ENCODE results near the gene IFT57. TPM values are rescaled to one million over a fixed set of nuclear protein-coding genes. Genes with fewer than 3 reads are reported as not detected.

The IFT57 gene
- total and polyA plus RNA-seq, 9 of the 15 experiments (the other 6 are each of a cell fraction or from before 2014, with no cell fraction given) = 1.5 to 20.1 (median 9.9) TPM

DNA sequence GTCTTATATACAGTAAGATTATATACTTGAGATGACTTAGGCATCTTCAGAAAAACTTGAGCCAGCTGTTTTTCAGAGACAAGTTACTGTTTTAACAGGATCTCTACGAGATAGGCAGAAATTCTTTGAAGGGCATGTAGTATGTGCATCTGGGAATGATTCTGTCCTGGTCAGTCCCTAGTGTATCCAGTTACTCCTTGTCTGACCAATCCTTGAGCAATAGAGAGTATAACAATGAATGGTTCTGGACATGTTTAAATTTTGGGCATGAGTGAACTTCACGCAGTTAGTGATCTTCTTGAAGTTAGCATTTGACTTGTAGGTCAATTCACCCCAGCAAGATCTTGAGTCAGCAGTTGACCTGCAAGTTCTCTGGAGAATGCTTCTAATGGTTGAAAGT is 49.4 kb upstream of the IFT57 start:
- H3K9me1 ChIP-seq (ENCODE audit: control insufficient read depth, insufficient read depth, low read length) = no peaks in the 10 kb centered on the region
- DNase-seq (ENCODE audit: extremely low read depth in 1 of 4, low spot score in 3 of 4) (no peak), FAIRE-seq (no peak), ATAC-seq (no peak)
- in situ Hi-C loops (cut with MboI) (no loop called here), intact Hi-C loops (cut with micrococcal nuclease) (no loop called here)
- no peaks in the 10 kb centered on the region for H3K27me3 ChIP-seq (ENCODE audit: control insufficient read depth in 2 of 2, insufficient read depth in 2 of 2, low read length in 2 of 2)
- no peaks in the 10 kb centered on the region for H3K36me3 ChIP-seq (ENCODE audit: control insufficient read depth, insufficient read depth, low read length)
- H3K27ac ChIP-seq (ENCODE audit: extremely low read depth, low read depth, low read length) = no peak overlapping the region
- TF ChIP-seq, protein P1, sequence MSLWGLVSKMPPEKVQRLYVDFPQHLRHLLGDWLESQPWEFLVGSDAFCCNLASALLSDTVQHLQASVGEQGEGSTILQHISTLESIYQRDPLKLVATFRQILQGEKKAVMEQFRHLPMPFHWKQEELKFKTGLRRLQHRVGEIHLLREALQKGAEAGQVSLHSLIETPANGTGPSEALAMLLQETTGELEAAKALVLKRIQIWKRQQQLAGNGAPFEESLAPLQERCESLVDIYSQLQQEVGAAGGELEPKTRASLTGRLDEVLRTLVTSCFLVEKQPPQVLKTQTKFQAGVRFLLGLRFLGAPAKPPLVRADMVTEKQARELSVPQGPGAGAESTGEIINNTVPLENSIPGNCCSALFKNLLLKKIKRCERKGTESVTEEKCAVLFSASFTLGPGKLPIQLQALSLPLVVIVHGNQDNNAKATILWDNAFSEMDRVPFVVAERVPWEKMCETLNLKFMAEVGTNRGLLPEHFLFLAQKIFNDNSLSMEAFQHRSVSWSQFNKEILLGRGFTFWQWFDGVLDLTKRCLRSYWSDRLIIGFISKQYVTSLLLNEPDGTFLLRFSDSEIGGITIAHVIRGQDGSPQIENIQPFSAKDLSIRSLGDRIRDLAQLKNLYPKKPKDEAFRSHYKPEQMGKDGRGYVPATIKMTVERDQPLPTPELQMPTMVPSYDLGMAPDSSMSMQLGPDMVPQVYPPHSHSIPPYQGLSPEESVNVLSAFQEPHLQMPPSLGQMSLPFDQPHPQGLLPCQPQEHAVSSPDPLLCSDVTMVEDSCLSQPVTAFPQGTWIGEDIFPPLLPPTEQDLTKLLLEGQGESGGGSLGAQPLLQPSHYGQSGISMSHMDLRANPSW (CRISPR knock-in tag; IDR thresholded peaks at IDR 0.05) = no peak
- TF ChIP-seq BCOR (IDR thresholded peaks at IDR 0.05) (no peak), MIER1 (IDR thresholded peaks at IDR 0.05; ENCODE audit: low read depth) (no peak), SLC30A9 (CRISPR knock-in tag; IDR thresholded peaks at IDR 0.05) (no peak), SRF (CRISPR knock-in tag; IDR thresholded peaks at IDR 0.05) (no peak), HSF4 (CRISPR knock-in tag; IDR thresholded peaks at IDR 0.05; ENCODE audit: borderline replicate concordance) (no peak), SAFB (IDR thresholded peaks at IDR 0.05; ENCODE audit: borderline replicate concordance, low read depth, low read length) (no peak), NCOA1 (IDR thresholded peaks at IDR 0.05; ENCODE audit: low read depth) (no peak), TAF9B (IDR thresholded peaks at IDR 0.05; ENCODE audit: partially characterized antibody) (no peak), SRSF9 (IDR thresholded peaks at IDR 0.05; ENCODE audit: borderline replicate concordance, low read depth, low read length) (no peak), HNRNPL (IDR thresholded peaks at IDR 0.05; ENCODE audit: low read depth, low read length) (no peak)
- TF ChIP-seq, protein P2, sequence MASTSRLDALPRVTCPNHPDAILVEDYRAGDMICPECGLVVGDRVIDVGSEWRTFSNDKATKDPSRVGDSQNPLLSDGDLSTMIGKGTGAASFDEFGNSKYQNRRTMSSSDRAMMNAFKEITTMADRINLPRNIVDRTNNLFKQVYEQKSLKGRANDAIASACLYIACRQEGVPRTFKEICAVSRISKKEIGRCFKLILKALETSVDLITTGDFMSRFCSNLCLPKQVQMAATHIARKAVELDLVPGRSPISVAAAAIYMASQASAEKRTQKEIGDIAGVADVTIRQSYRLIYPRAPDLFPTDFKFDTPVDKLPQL (IDR thresholded peaks at IDR 0.05; ENCODE audit: extremely low read depth, insufficient read length) = no peak
- TF ChIP-seq, protein P3, sequence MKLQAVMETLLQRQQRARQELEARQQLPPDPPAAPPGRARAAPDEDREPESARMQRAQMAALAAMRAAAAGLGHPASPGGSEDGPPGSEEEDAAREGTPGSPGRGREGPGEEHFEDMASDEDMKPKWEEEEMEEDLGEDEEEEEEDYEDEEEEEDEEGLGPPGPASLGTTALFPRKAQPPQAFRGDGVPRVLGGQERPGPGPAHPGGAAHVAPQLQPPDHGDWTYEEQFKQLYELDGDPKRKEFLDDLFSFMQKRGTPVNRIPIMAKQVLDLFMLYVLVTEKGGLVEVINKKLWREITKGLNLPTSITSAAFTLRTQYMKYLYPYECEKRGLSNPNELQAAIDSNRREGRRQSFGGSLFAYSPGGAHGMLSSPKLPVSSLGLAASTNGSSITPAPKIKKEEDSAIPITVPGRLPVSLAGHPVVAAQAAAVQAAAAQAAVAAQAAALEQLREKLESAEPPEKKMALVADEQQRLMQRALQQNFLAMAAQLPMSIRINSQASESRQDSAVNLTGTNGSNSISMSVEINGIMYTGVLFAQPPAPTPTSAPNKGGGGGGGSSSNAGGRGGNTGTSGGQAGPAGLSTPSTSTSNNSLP (IDR thresholded peaks at IDR 0.05; ENCODE audit: borderline replicate concordance, low read depth, low read length) = no peak
- TF ChIP-seq, protein P4, sequence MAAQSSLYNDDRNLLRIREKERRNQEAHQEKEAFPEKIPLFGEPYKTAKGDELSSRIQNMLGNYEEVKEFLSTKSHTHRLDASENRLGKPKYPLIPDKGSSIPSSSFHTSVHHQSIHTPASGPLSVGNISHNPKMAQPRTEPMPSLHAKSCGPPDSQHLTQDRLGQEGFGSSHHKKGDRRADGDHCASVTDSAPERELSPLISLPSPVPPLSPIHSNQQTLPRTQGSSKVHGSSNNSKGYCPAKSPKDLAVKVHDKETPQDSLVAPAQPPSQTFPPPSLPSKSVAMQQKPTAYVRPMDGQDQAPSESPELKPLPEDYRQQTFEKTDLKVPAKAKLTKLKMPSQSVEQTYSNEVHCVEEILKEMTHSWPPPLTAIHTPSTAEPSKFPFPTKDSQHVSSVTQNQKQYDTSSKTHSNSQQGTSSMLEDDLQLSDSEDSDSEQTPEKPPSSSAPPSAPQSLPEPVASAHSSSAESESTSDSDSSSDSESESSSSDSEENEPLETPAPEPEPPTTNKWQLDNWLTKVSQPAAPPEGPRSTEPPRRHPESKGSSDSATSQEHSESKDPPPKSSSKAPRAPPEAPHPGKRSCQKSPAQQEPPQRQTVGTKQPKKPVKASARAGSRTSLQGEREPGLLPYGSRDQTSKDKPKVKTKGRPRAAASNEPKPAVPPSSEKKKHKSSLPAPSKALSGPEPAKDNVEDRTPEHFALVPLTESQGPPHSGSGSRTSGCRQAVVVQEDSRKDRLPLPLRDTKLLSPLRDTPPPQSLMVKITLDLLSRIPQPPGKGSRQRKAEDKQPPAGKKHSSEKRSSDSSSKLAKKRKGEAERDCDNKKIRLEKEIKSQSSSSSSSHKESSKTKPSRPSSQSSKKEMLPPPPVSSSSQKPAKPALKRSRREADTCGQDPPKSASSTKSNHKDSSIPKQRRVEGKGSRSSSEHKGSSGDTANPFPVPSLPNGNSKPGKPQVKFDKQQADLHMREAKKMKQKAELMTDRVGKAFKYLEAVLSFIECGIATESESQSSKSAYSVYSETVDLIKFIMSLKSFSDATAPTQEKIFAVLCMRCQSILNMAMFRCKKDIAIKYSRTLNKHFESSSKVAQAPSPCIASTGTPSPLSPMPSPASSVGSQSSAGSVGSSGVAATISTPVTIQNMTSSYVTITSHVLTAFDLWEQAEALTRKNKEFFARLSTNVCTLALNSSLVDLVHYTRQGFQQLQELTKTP (IDR thresholded peaks at IDR 0.05; ENCODE audit: low read depth in 1 of 2, partially characterized antibody in 2 of 2) = no peak
- no peak overlapping the region for H3K4me3 ChIP-seq
- no peaks in the 10 kb centered on the region for H4K20me1 ChIP-seq (replicated peaks; ENCODE audit: control insufficient read depth, insufficient read depth, low read length)
- H3K4me1 ChIP-seq (replicated peaks in 1 of 2; ENCODE audit: control insufficient read depth in 2 of 2, insufficient read depth in 2 of 2, low read length in 2 of 2) = no peaks in the 10 kb centered on the region
- H3K9ac ChIP-seq (ENCODE audit: insufficient read depth in 1 of 2, low read depth in 2 of 2, low read length in 2 of 2) = no peak overlapping the region
- no TSS peak for BruUV-seq (replicated peaks)
- no peaks in the 10 kb centered on the region for H3K79me2 ChIP-seq (ENCODE audit: control insufficient read depth, insufficient read depth, low read length)
- no peak overlapping the region for H3K4me2 ChIP-seq (ENCODE audit: insufficient read depth, low read length)
- no peaks in the 10 kb centered on the region for H3K9me3 ChIP-seq (replicated peaks; ENCODE audit: control insufficient read depth, insufficient read depth, low read depth, low read length)
- H2AFZ ChIP-seq (ENCODE audit: low read depth, low read length) = no peak overlapping the region
- ChIA-PET CTCF (ENCODE audit: low intra/inter-chr PET ratio) (no interaction called here), POLR2A (no interaction called here)
- 0% methylated on average over 2 of the region's 2 CpGs for WGBS (ENCODE audit: insufficient coverage, low coverage, missing lambda C conversion rate)
